SK-N-MC (cell line): Measurements from ENCODE around the gene MAML3.

Experiments used
- EZH2 ChIP-seq: fragments of 200-600 bp; sonication (generic); IDR thresholded peaks from one replicate; pipeline ENCODE4 v1.6.1; 2017; ENCODE audit warnings: antibody characterized with exemption
- FOXP2 ChIP-seq: optimal IDR thresholded peaks from 2 replicates; pipeline ENCODE3; 2011; ENCODE audit warnings: mild to moderate bottlenecking, moderate library complexity; ENCODE audit not compliant: insufficient read depth; ENCODE audit errors: extremely low read length, control extremely low read depth
- POLR2AphosphoS5 ChIP-seq: IDR thresholded peaks from 2 replicates; pipeline ENCODE4 v1.6.1; 2012; ENCODE audit warnings: mild to moderate bottlenecking, low read depth, low read length, borderline replicate concordance

DNA sequence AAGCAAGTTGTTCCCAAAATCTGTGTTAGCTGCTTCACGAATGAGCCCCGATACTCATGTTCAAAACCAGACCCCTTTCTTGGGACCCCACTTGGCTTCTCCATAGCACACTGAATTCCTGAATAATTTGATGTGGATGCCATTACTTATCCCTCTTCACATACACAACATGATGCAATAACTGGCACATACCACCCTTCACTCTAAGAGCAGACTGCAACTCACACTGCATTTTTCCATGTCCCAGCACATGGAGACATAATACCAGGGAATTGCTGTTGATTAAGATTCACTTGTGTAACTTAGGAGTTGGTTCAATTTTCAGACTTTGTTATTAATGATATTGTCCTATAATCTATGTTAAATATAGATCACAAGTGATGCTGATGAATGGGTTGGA is 213.4 kb downstream of the MAML3 start:
- TF ChIP-seq EZH2 (no peak), POLR2AphosphoS5 (no peak), FOXP2 (no peak)
